Panc1 (cell line): ENCODE results near the gene CDC14B. TPM values are rescaled to one million over a fixed set of nuclear protein-coding genes. Genes with fewer than 3 reads are reported as not detected.

Source experiments
- ATAC-seq: fragments of 200-7000 bp; cut with Tn5 transposase; 2 replicates; pipeline ENCODE4 v1.9.1; 2020; ENCODE audit warnings: mild to moderate bottlenecking, moderate library complexity
- BruUV-seq: library from RNA; stranded (reverse); fragments of 400-500 nt; replicated peaks from 2 replicates; lab custom pipeline; 2021; lab: Mats Ljungman, UMichigan
- CTCF ChIA-PET: fragments of 300-600 bp; sonication (Branson Sonifier 250); formaldehyde crosslinking; loops from one replicate; lab custom pipeline; 2022; ENCODE audit warnings: antibody characterized with exemption; lab: Charles Lee
- POLR2A ChIA-PET: fragments of 300-600 bp; sonication (Branson Sonifier 250); formaldehyde crosslinking; loops from one replicate; lab custom pipeline; 2022; ENCODE audit warnings: antibody characterized with exemption; lab: Charles Lee
- DNase-seq: peaks from one replicate; pipeline ENCODE4 v3.0.0-alpha.2; 2010; ENCODE audit warnings: low read depth, low spot score
- H3K27ac ChIP-seq: 2 replicates; pipeline ENCODE4 v1.5.1; 2011; ENCODE audit warnings: mild to moderate bottlenecking, low read length, inconsistent platforms
- H3K27me3 ChIP-seq: fragments of 200-500 bp; sonication (Bioruptor generic); 2 replicates; pipeline ENCODE4 v1.6.0; 2014; ENCODE audit warnings: low read length, inconsistent platforms; ENCODE audit not compliant: control insufficient read depth, insufficient read depth
- H3K36me3 ChIP-seq: fragments of 200-500 bp; sonication (Bioruptor generic); 2 replicates; pipeline ENCODE4 v1.5.1; 2014; ENCODE audit warnings: inconsistent platforms, mild to moderate bottlenecking, low read length, moderate library complexity; ENCODE audit not compliant: control insufficient read depth, insufficient read depth
- H3K4me1 ChIP-seq: 2 replicates; pipeline ENCODE4 v1.5.1; 2011; ENCODE audit warnings: inconsistent platforms, mild to moderate bottlenecking, low read length, moderate library complexity; ENCODE audit not compliant: control insufficient read depth, insufficient read depth
- H3K4me3 ChIP-seq, 2 experiments: 2 replicates each; pipeline ENCODE4 v1.5.1; 2011 to 2012; ENCODE audit warnings: low read depth in 2 of 2, low read length in 2 of 2, mild to moderate bottlenecking in 2 of 2, inconsistent platforms in 1 of 2, moderate library complexity in 1 of 2
- H3K9me3 ChIP-seq: fragments of 200-500 bp; sonication (Bioruptor generic); 2 replicates; pipeline ENCODE4 v1.5.1; 2014; ENCODE audit warnings: low read depth, mild to moderate bottlenecking, inconsistent platforms, low read length, moderate library complexity; ENCODE audit not compliant: control insufficient read depth, insufficient read depth
- POLR2AphosphoS5 ChIP-seq: IDR thresholded peaks from 2 replicates; pipeline ENCODE4 v1.6.1; 2012; ENCODE audit warnings: mild to moderate bottlenecking, low read depth, low read length, moderate library complexity
- SIN3A ChIP-seq: IDR thresholded peaks from 2 replicates; pipeline ENCODE4 v1.6.1; 2012; ENCODE audit warnings: low read depth, mild to moderate bottlenecking, low read length, moderate library complexity, borderline replicate concordance; ENCODE audit not compliant: insufficient read depth
- TCF7L2 ChIP-seq: IDR thresholded peaks from 2 replicates; pipeline ENCODE4 v1.6.1; 2011; ENCODE audit warnings: mild to moderate bottlenecking, low read depth, low read length, inconsistent platforms
- in situ Hi-C: cut with HindIII; loops from 2 replicates; pipeline ENCODE4 v1.10.0; 2016; ENCODE audit warnings: low sequenced_read_pairs, low pct_unique_long_range_greater_than_20kb
- intact Hi-C: fragments of 100-400 bp; cut with micrococcal nuclease; formaldehyde crosslinking; loops from one replicate; pipeline ENCODE4 v1.10.0; 2022; ENCODE audit not compliant: unreplicated experiment
- total RNA-seq: library from RNA; stranded (reverse); gene quantifications from one replicate; pipeline ENCODE4 v1.2.1, GENCODE V29; 2021; ENCODE audit not compliant: unreplicated experiment
- TF ChIP-seq, protein P1 (sequence below), 2 experiments: IDR thresholded peaks; 2 replicates each; pipeline ENCODE4 v1.6.1; 2011 to 2012; ENCODE audit warnings: low read depth in 2 of 2, control low read depth in 1 of 2, low read length in 1 of 2, mild to moderate bottlenecking in 1 of 2, moderate library complexity in 1 of 2; ENCODE audit not compliant: insufficient read depth in 1 of 2
- TF ChIP-seq, protein P2 (sequence below): fragments of 450-650 bp; IDR thresholded peaks from 2 replicates; pipeline ENCODE4 v1.5.1; 2017; ENCODE audit warnings: mild to moderate bottlenecking

Gene CDC14B
- total RNA-seq, 1 experiment from 2014 or later: 11.8 TPM

- ATAC-seq: no peak
- POLR2A ChIA-PET: no interaction called here
- intact Hi-C loops: no loop called here
Observed at GRCh38 chr9:96467784-96468183, 151.9 kb downstream of the CDC14B start.

GRCh38 chr9:96464426-96464825 lies 155.2 kb downstream of the CDC14B start:
- CTCF ChIA-PET: no interaction called here

More at GRCh38 chr9:96467784-96468183, 151.9 kb downstream of the CDC14B start:
- TF ChIP-seq POLR2AphosphoS5: no peak
- no peak for TF ChIP-seq TCF7L2
- no peak for TF ChIP-seq SIN3A
- TF ChIP-seq, protein P1, sequence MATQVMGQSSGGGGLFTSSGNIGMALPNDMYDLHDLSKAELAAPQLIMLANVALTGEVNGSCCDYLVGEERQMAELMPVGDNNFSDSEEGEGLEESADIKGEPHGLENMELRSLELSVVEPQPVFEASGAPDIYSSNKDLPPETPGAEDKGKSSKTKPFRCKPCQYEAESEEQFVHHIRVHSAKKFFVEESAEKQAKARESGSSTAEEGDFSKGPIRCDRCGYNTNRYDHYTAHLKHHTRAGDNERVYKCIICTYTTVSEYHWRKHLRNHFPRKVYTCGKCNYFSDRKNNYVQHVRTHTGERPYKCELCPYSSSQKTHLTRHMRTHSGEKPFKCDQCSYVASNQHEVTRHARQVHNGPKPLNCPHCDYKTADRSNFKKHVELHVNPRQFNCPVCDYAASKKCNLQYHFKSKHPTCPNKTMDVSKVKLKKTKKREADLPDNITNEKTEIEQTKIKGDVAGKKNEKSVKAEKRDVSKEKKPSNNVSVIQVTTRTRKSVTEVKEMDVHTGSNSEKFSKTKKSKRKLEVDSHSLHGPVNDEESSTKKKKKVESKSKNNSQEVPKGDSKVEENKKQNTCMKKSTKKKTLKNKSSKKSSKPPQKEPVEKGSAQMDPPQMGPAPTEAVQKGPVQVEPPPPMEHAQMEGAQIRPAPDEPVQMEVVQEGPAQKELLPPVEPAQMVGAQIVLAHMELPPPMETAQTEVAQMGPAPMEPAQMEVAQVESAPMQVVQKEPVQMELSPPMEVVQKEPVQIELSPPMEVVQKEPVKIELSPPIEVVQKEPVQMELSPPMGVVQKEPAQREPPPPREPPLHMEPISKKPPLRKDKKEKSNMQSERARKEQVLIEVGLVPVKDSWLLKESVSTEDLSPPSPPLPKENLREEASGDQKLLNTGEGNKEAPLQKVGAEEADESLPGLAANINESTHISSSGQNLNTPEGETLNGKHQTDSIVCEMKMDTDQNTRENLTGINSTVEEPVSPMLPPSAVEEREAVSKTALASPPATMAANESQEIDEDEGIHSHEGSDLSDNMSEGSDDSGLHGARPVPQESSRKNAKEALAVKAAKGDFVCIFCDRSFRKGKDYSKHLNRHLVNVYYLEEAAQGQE (IDR thresholded peaks at IDR 0.05; ENCODE audit: insufficient read depth in 1 of 2, low read depth in 2 of 2, low read length in 1 of 2): no peak
- TF ChIP-seq, protein P2, sequence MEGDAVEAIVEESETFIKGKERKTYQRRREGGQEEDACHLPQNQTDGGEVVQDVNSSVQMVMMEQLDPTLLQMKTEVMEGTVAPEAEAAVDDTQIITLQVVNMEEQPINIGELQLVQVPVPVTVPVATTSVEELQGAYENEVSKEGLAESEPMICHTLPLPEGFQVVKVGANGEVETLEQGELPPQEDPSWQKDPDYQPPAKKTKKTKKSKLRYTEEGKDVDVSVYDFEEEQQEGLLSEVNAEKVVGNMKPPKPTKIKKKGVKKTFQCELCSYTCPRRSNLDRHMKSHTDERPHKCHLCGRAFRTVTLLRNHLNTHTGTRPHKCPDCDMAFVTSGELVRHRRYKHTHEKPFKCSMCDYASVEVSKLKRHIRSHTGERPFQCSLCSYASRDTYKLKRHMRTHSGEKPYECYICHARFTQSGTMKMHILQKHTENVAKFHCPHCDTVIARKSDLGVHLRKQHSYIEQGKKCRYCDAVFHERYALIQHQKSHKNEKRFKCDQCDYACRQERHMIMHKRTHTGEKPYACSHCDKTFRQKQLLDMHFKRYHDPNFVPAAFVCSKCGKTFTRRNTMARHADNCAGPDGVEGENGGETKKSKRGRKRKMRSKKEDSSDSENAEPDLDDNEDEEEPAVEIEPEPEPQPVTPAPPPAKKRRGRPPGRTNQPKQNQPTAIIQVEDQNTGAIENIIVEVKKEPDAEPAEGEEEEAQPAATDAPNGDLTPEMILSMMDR: no peak
- CTCF ChIA-PET: interaction anchor here (0.6 kb wide), 1 partner anchor 199 kb away, joined by 7 read pairs; no protein-coding TSS in a partner anchor
- Histone ChIP-seq H3K36me3 (peaks cover 4% of the 10 kb centered on the region; the same call in 1 of the 2 replicates), H3K9me3 (no peaks in the 10 kb centered on the region), H3K4me3 (no peak overlapping the region), H3K27ac (no peak overlapping the region), H3K4me1 (no peaks in the 10 kb centered on the region), H3K27me3 (no peaks in the 10 kb centered on the region)
- no peak for DNase-seq
- in situ Hi-C loops: no loop called here
- no TSS peak for BruUV-seq

More at GRCh38 chr9:96464426-96464825, 155.2 kb downstream of the CDC14B start:
- DNase-seq: no peak
- Histone ChIP-seq H3K4me3 (no peak overlapping the region), H3K4me1 (no peaks in the 10 kb centered on the region), H3K27me3 (no peaks in the 10 kb centered on the region), H3K9me3 (no peaks in the 10 kb centered on the region), H3K27ac (no peak overlapping the region), H3K36me3 (peaks cover 6% of the 10 kb centered on the region)
- intact Hi-C loops (no loop called here), in situ Hi-C loops (no loop called here)
- BruUV-seq: no TSS peak
- ATAC-seq: no peak
- POLR2A ChIA-PET: no interaction called here
- no peak for TF ChIP-seq POLR2AphosphoS5
- TF ChIP-seq TCF7L2: no peak
- TF ChIP-seq, protein P1 (IDR thresholded peaks at IDR 0.05; ENCODE audit: insufficient read depth in 1 of 2, low read depth in 2 of 2, low read length in 1 of 2): no peak
- TF ChIP-seq SIN3A: no peak
- TF ChIP-seq, protein P2: no peak
